H9 (cell line): Measurements from ENCODE around the gene CCDC185. TPM values are rescaled to one million over a fixed set of nuclear protein-coding genes. Genes with fewer than 3 reads are reported as not detected.
"Not testable (repeated sequence)": the region's sequence is repeated elsewhere in the genome, so short reads cannot be mapped to it uniquely, and the experiment has no call there.

ENCODE experiments used
- DNase-seq: peaks from one replicate; pipeline ENCODE4 v3.0.0-alpha.2; 2017
- H2AFZ ChIP-seq: one replicate; pipeline ENCODE4 v1.6.1; 2013; ENCODE audit warnings: mild to moderate bottlenecking, low read length, control low read depth, moderate library complexity
- H2AK5ac ChIP-seq: 2 replicates; pipeline ENCODE4 v1.6.1; 2013; ENCODE audit warnings: low read length, control low read depth, mixed read lengths; ENCODE audit not compliant: insufficient read length
- H2BK120ac ChIP-seq: one replicate; pipeline ENCODE4 v1.6.1; 2013; ENCODE audit warnings: low read depth, mild to moderate bottlenecking, low read length, control low read depth, inconsistent platforms; ENCODE audit not compliant: poor library complexity, severe bottlenecking
- H2BK12ac ChIP-seq: 2 replicates; pipeline ENCODE4 v1.6.1; 2013; ENCODE audit warnings: low read length, control low read depth, mixed read lengths, low read depth; ENCODE audit not compliant: insufficient read length
- H2BK15ac ChIP-seq: 2 replicates; pipeline ENCODE4 v1.6.1; 2013; ENCODE audit warnings: low read depth, low read length, control low read depth
- H2BK20ac ChIP-seq: one replicate; pipeline ENCODE4 v1.6.1; 2013; ENCODE audit warnings: low read depth, mild to moderate bottlenecking, low read length, control low read depth, inconsistent platforms; ENCODE audit not compliant: poor library complexity, severe bottlenecking
- H2BK5ac ChIP-seq: 2 replicates; pipeline ENCODE4 v1.6.1; 2013; ENCODE audit warnings: low read length, control low read depth, mixed read lengths; ENCODE audit not compliant: insufficient read length
- H3K14ac ChIP-seq: 2 replicates; pipeline ENCODE4 v1.6.1; 2013; ENCODE audit warnings: low read length, control low read depth; ENCODE audit not compliant: insufficient read depth
- H3K18ac ChIP-seq: 2 replicates; pipeline ENCODE4 v1.6.1; 2013; ENCODE audit warnings: low read depth, mild to moderate bottlenecking, mixed read lengths, low read length, control low read depth; ENCODE audit not compliant: insufficient read length
- H3K23ac ChIP-seq: 2 replicates; pipeline ENCODE4 v1.6.1; 2013; ENCODE audit warnings: low read length, control low read depth, mixed read lengths, low read depth; ENCODE audit not compliant: insufficient read length
- H3K23me2 ChIP-seq: 2 replicates; pipeline ENCODE4 v1.6.1; 2013; ENCODE audit warnings: low read depth, mild to moderate bottlenecking, mixed read lengths, low read length, control low read depth; ENCODE audit not compliant: insufficient read length, poor library complexity, severe bottlenecking
- H3K27ac ChIP-seq: 2 replicates; pipeline ENCODE4 v1.5.1; 2013; ENCODE audit warnings: low read length, control low read depth, mixed read lengths, low read depth; ENCODE audit not compliant: insufficient read length
- H3K27me3 ChIP-seq: 2 replicates; pipeline ENCODE4 v1.6.1; 2013; ENCODE audit warnings: low read length, control low read depth, inconsistent platforms; ENCODE audit not compliant: insufficient read depth
- H3K4ac ChIP-seq: 2 replicates; pipeline ENCODE4 v1.6.1; 2013; ENCODE audit warnings: low read depth, mild to moderate bottlenecking, control low read depth, inconsistent platforms, low read length, moderate library complexity
- H3K4me1 ChIP-seq: 2 replicates; pipeline ENCODE4 v1.6.1; 2013; ENCODE audit warnings: low read length, control low read depth, inconsistent platforms; ENCODE audit not compliant: insufficient read depth
- H3K4me2 ChIP-seq: 2 replicates; pipeline ENCODE4 v1.6.1; 2013; ENCODE audit warnings: low read length, control low read depth, mixed read lengths; ENCODE audit not compliant: insufficient read length, insufficient read depth
- H3K56ac ChIP-seq: 2 replicates; pipeline ENCODE4 v1.6.1; 2013; ENCODE audit warnings: low read depth, mild to moderate bottlenecking, mixed read lengths, low read length, control low read depth; ENCODE audit not compliant: insufficient read length
- H3K79me1 ChIP-seq: 2 replicates; pipeline ENCODE4 v1.6.1; 2013; ENCODE audit warnings: low read depth, mild to moderate bottlenecking, moderate library complexity, low read length, control low read depth, inconsistent platforms; ENCODE audit not compliant: insufficient read depth, poor library complexity, severe bottlenecking
- H3K79me2 ChIP-seq: 2 replicates; pipeline ENCODE4 v1.6.1; 2013; ENCODE audit warnings: low read length, control low read depth, inconsistent platforms; ENCODE audit not compliant: insufficient read depth
- H3K9ac ChIP-seq: 2 replicates; pipeline ENCODE4 v1.6.1; 2013; ENCODE audit warnings: low read length, control low read depth, mixed read lengths; ENCODE audit not compliant: insufficient read length; ENCODE audit errors: extremely low read depth
- H3K9me3 ChIP-seq: one replicate; pipeline ENCODE4 v1.6.1; 2013; ENCODE audit warnings: low read depth, low read length, inconsistent platforms; ENCODE audit not compliant: control insufficient read depth
- H3T11ph ChIP-seq: one replicate; pipeline ENCODE4 v1.6.1; 2013; ENCODE audit warnings: mild to moderate bottlenecking, low read length, control low read depth, inconsistent platforms
- H4K20me1 ChIP-seq: one replicate; pipeline ENCODE4 v1.6.1; 2013; ENCODE audit not compliant: control insufficient read depth, insufficient read length, insufficient read depth
- H4K5ac ChIP-seq: 2 replicates; pipeline ENCODE4 v1.6.1; 2013; ENCODE audit warnings: low read depth, mild to moderate bottlenecking, mixed read lengths, low read length, control low read depth; ENCODE audit not compliant: insufficient read length
- H4K8ac ChIP-seq: replicated peaks from 2 replicates; pipeline ENCODE4 v1.6.1; 2013; ENCODE audit warnings: low read length, control low read depth, mixed read lengths, low read depth; ENCODE audit not compliant: insufficient read length
- H4K91ac ChIP-seq: 2 replicates; pipeline ENCODE4 v1.6.1; 2013; ENCODE audit warnings: low read depth, mild to moderate bottlenecking, moderate library complexity, mixed read lengths, low read length, control low read depth; ENCODE audit not compliant: insufficient read length
- H3K27ac Mint-ChIP-seq, 3 experiments: 2 replicates in 2 of 3; 3 replicates in 1 of 3; pipeline ENCODE4 v1.8.0; 2020 to 2021; ENCODE audit warnings: mixed read lengths in 3 of 3, mild to moderate bottlenecking in 1 of 3, moderate library complexity in 1 of 3
- H3K27me3 Mint-ChIP-seq: 2 replicates; pipeline ENCODE4 v1.8.0; 2021; ENCODE audit warnings: low read depth, mild to moderate bottlenecking, moderate library complexity, mixed read lengths
- H3K36me3 Mint-ChIP-seq, 3 experiments: 2 replicates in 2 of 3; 3 replicates in 1 of 3; pipeline ENCODE4 v1.8.0; 2020 to 2021; ENCODE audit warnings: low read depth in 3 of 3, mixed read lengths in 3 of 3; ENCODE audit not compliant: insufficient read depth in 1 of 3
- H3K4me1 Mint-ChIP-seq, 2 experiments: 2 replicates each; pipeline ENCODE4 v1.8.0; 2020; ENCODE audit warnings: mixed read lengths in 2 of 2
- H3K4me3 Mint-ChIP-seq, 2 experiments: 2 replicates in 1 of 2; 3 replicates in 1 of 2; pipeline ENCODE4 v1.8.0; 2020 to 2021; ENCODE audit warnings: mild to moderate bottlenecking in 2 of 2, mixed read lengths in 2 of 2, moderate library complexity in 1 of 2
- H3K9me3 Mint-ChIP-seq, 2 experiments: 2 replicates in 1 of 2; 3 replicates in 1 of 2; pipeline ENCODE4 v1.8.0; 2020; ENCODE audit warnings: mild to moderate bottlenecking in 2 of 2, mixed read lengths in 2 of 2, moderate library complexity in 1 of 2
- WGBS: extraction: QIAGEN DNeasy Blood & Tissue Kit; methylation state at CpG from one replicate; pipeline ENCODE4 v1.1.7; 2013; ENCODE audit warnings: missing lambda C conversion rate, low lambda C conversion rate, mixed read lengths; ENCODE audit not compliant: insufficient read length; ENCODE audit errors: extremely low coverage; 5-methylcytosine and 5-hydroxymethylcytosine counted together
- total RNA-seq: library from RNA; stranded (reverse); gene quantifications from 2 replicates; pipeline ENCODE4 v1.2.1, GENCODE V29; 2021
- TF ChIP-seq, protein P1 (sequence below): fragments of 200-600 bp; sonication (generic); conservative IDR thresholded peaks from 3 replicates; pipeline ENCODE4 v1.8.0; 2021; ENCODE audit warnings: antibody characterized with exemption, mild to moderate bottlenecking

Gene CCDC185
- total RNA-seq, 1 experiment from 2014 or later, result not detected

DNA sequence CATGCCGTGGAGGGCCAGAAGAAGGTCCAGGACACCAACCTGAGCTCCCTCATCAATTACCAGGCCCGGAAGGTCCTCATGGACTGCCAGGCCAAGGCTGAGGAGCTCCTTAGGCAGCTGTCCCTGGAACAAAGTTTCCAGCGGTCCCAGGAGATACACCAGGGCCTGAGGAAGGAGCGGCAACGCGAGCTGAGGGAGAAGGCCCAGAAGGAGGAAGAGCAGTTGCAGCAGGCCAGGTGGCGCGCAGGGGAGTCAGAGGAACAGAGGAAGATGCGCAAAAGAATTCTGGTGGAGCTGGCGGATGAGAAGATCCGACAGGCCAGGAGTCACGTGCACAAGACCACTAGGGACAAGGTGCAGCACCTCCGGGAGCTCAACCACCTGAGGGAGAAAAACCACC is 1.5 kb downstream of the CCDC185 start:
- H3K4me1 Mint-ChIP-seq, result peaks cover 0 to 4% of the 10 kb centered on the region in 2 experiments; a peak in 2 of 4 replicates
- no peaks in the 10 kb centered on the region for H3K9me3 ChIP-seq
- no peaks in the 10 kb centered on the region for H3K27me3 ChIP-seq
- H2BK12ac ChIP-seq, result no peak overlapping the region
- TF ChIP-seq, protein P1, sequence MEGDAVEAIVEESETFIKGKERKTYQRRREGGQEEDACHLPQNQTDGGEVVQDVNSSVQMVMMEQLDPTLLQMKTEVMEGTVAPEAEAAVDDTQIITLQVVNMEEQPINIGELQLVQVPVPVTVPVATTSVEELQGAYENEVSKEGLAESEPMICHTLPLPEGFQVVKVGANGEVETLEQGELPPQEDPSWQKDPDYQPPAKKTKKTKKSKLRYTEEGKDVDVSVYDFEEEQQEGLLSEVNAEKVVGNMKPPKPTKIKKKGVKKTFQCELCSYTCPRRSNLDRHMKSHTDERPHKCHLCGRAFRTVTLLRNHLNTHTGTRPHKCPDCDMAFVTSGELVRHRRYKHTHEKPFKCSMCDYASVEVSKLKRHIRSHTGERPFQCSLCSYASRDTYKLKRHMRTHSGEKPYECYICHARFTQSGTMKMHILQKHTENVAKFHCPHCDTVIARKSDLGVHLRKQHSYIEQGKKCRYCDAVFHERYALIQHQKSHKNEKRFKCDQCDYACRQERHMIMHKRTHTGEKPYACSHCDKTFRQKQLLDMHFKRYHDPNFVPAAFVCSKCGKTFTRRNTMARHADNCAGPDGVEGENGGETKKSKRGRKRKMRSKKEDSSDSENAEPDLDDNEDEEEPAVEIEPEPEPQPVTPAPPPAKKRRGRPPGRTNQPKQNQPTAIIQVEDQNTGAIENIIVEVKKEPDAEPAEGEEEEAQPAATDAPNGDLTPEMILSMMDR, result no peak
- H3K27me3 Mint-ChIP-seq, result peaks cover 3% of the 10 kb centered on the region
- H3K9me3 Mint-ChIP-seq, result peaks cover 5 to 9% of the 10 kb centered on the region in 2 experiments; a peak in 4 of 5 replicates
- H3K4me2 ChIP-seq, result no peak overlapping the region
- H3K23ac ChIP-seq, result no peak overlapping the region
- peaks cover 0 to 4% (median 0%) of the 10 kb centered on the region in 3 experiments; a peak in 4 of 7 replicates for H3K36me3 Mint-ChIP-seq
- no peak for DNase-seq
- H3K4me1 ChIP-seq, result no peaks in the 10 kb centered on the region
- H2BK120ac ChIP-seq, result no peak overlapping the region
- no peak overlapping the region for H4K8ac ChIP-seq
- H3K23me2 ChIP-seq, result no peaks in the 10 kb centered on the region
- no peak overlapping the region for H3K14ac ChIP-seq
- H2BK15ac ChIP-seq, result no peak overlapping the region
- no peak overlapping the region for H3K4me3 Mint-ChIP-seq
- H3K56ac ChIP-seq, result no peak overlapping the region
- no peak overlapping the region for H2BK20ac ChIP-seq
- no peak overlapping the region for H4K5ac ChIP-seq
- H2BK5ac ChIP-seq, result no peak overlapping the region
- H3K18ac ChIP-seq, result no peak overlapping the region
- no peaks in the 10 kb centered on the region for H4K20me1 ChIP-seq
- H3K79me1 ChIP-seq, result no peaks in the 10 kb centered on the region
- WGBS, result no CpG with 5 or more reads among the region's 13 CpGs
- H3T11ph ChIP-seq, result no peak overlapping the region
- H3K27ac Mint-ChIP-seq, result no peak overlapping the region
- no peak overlapping the region for H2AFZ ChIP-seq
- no peak overlapping the region for H3K9ac ChIP-seq
- H4K91ac ChIP-seq, result no peak overlapping the region
- no peak overlapping the region for H2AK5ac ChIP-seq
- H3K27ac ChIP-seq, result no peak overlapping the region
- H3K4ac ChIP-seq, result no peak overlapping the region
- H3K79me2 ChIP-seq, result no peaks in the 10 kb centered on the region

DNA sequence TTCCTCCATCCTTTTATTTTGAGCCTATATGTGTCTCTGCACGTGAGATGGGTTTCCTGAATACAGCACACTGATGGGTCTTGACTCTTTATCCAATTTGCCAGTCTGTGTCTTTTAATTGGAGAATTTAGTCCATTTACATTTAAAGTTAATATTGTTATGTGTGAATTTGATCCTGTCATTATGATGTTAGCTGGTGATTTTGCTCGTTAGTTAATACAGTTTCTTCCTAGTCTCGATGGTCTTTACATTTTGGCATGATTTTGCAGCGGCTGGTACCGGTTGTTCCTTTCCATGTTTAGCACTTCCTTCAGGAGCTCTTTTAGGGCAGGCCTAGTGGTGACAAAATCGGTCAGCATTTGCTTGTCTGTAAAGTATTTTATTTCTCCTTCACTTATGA is 6.2 kb downstream of the CCDC185 start:
- H3K4me1 Mint-ChIP-seq, H3K14ac ChIP-seq, H3K4me3 Mint-ChIP-seq, H4K8ac ChIP-seq, H3K79me2 ChIP-seq, H2AFZ ChIP-seq, H3K9me3 Mint-ChIP-seq, H3K23me2 ChIP-seq, H3K4ac ChIP-seq, H3K23ac ChIP-seq, H3K9ac ChIP-seq, H4K91ac ChIP-seq, H3K4me1 ChIP-seq, H4K5ac ChIP-seq, H3T11ph ChIP-seq, H2BK5ac ChIP-seq, H3K56ac ChIP-seq, DNase-seq, H3K36me3 Mint-ChIP-seq, H3K27me3 ChIP-seq, H2AK5ac ChIP-seq, H2BK20ac ChIP-seq, H3K4me2 ChIP-seq, H3K18ac ChIP-seq, H4K20me1 ChIP-seq, H2BK120ac ChIP-seq, H2BK15ac ChIP-seq, H3K79me1 ChIP-seq, H3K27me3 Mint-ChIP-seq, H3K27ac Mint-ChIP-seq, H2BK12ac ChIP-seq, H3K27ac ChIP-seq, H3K9me3 ChIP-seq: not testable (repeated sequence)
- WGBS, result no CpG with 5 or more reads among the region's 6 CpGs
